GDM1 (cell line): ENCODE results near the gene CGNL1.

Experiments used
- DNase-seq: peaks from one replicate; lab custom pipeline; 2025; lab: John Stamatoyannopoulos, UW

Gene CGNL1

DNA sequence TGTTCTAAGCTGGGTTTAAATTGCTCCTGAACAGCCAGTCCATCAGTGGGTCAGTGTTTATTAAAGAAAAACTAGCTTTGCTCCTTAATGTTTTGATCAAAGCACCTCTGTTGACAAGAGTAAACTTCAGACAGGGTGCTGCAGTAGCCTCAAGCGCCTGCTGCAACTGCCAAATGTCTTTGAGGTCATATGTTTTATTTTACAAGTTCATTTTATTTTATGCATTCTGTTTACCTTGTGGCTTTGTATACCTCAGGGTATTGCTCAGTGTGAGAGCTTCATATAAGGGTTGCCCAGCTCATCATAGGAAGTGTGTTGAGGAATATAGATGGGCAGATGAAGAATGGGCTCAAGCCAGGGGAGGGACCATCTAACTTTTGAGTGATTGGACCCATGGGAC, 223.9 kb downstream of the CGNL1 start:
- no peak for DNase-seq
